GM19035 (cell line): ENCODE data around the gene IPO8.
"Not testable (repeated sequence)": the region's sequence is repeated elsewhere in the genome, so short reads cannot be mapped to it uniquely, and the experiment has no call there.

Source experiments
- ATAC-seq: cut with Tn5 transposase; IDR thresholded peaks from one replicate; pipeline ENCODE4 v1.9.1; 2021; ENCODE audit not compliant: unreplicated experiment

IPO8 gene

DNA sequence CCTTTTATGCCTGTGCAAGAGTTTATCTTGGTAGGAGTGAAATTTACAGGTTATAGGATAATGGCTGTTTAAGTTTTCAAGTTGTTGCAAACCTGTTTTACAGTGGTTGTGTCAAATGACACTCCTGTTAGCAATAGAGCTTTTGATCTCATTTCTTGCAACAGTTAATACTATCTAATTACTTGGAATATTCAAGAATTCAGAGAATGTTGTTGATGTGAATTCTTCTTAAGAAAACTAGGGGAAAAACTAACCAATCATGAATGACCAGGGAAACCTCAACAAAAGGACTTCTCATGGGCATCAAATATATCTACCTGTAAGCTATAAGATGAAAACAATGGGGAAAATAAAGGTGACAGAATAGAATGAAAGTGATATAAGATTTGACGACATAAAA, 85.0 kb downstream of the IPO8 start:
- ATAC-seq, result no peak

DNA sequence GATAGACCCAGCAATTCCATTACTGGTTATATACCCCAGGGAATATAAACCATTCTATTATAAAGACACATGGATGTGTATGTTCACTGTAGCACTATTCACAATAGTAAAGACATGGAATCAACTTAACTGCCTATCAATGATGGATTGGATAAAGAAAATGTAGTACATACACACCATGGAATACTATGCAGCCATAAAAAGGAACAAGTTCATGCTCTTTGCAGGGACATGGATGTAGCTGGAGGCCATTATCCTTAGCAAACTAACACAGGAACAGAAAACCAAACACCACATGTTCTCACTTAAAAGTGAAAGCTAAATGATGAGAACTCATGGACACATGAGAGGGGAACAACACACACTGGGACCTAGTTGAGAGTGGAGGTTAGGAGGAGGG, 85.8 kb downstream of the IPO8 start:
- not testable (repeated sequence) for ATAC-seq

DNA sequence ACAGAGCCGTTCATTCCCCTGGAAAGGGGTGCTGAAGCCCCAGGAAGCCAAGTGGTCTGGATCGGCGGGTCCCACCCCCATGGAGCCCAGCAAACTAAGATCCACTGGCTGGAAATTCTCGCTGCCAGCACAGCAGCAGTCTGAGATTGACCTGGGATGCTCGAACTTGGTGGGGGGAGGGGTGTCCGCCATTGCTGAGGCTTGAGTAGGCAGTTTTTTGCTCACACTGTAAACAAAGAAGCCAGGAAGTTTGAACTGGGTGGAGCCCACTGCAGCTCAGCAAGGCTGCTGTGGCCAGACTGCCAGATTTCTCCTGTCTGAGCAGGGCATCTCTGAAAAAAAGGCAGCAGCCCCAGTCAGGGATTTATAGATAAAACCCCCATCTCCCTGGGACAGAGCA, 91.4 kb downstream of the IPO8 start:
- ATAC-seq, result not testable (repeated sequence)

- ATAC-seq, result no peak
These were observed 92.5 kb downstream of the IPO8 start for GRCh38 chr12:30603129-30603528.

- no peak for ATAC-seq
These were observed 93.0 kb downstream of the IPO8 start for GRCh38 chr12:30602678-30603077.

GRCh38 chr12:30599608-30600007, 96.1 kb downstream of the IPO8 start:
- ATAC-seq, result no peak

GRCh38 chr12:30598889-30599288, 96.8 kb downstream of the IPO8 start:
- no peak for ATAC-seq

- no peak for ATAC-seq
These were observed 99.9 kb downstream of the IPO8 start for GRCh38 chr12:30595742-30596141.

DNA sequence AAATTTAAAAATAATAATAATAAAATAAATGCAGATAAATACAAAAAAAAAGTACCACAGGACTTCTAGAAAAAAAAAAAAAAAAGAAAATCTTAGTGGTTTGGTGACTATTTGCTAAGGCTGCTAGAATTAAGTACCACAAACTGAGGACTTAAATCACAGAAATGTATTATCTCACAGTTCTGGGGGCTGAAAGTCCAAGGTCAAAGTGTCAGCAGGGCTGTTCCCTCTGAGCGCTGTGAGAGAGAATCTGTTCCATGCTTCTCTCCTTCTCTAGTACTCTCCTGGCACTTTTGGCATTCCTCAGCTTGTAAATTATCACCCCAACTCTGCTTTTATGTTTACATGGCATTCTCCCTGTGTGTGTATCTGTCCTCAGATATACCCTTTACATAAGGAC, 101.2 kb downstream of the IPO8 start:
- ATAC-seq, result no peak

DNA sequence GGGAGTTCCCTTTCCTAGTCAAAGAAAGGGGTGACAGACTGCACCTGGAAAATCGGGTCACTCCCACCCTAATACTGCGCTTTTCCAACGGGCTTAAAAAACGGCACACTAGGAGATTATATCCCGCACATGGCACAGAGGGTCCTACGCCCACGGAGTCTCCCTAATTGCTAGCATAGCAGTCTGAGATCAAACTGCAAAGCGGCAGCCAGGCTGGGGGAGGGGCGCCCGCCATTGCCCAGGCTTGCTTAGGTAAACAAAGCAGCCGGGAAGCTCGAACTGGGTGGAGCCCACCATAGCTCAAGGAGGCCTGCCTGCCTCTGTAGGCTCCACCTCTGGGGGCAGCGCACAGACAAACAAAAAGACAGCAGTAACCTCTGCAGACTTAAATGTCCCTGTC, 107.1 kb downstream of the IPO8 start:
- ATAC-seq, result not testable (repeated sequence)

- ATAC-seq, result no peak
These were observed 107.9 kb downstream of the IPO8 start for GRCh38 chr12:30587782-30588181.

GRCh38 chr12:30585877-30586276, 109.8 kb downstream of the IPO8 start:
- no peak for ATAC-seq

GRCh38 chr12:30582943-30583342, 112.7 kb downstream of the IPO8 start:
- ATAC-seq, result no peak

DNA sequence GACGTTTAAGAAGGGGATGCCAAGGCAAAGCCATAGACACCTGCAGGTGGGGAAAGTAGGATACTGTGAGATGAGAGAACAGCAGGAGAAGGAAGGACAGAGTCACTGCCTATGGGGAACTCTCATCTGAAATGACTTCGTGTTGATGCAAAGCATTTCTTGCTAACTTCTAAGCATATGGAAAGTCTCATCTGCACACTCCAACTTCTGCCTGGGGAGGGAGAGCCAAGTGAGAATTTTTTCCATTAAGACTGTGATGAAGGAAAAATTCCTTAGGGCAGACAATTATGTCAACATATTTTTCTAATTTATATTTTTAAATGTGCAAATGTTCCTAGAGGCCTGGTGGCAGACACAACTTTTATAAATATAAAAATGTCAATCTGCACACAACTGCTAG, 115.3 kb downstream of the IPO8 start:
- no peak for ATAC-seq
